HL-60 (cell line): ENCODE data around the gene WDFY4.

ENCODE experiments used
- DNase-seq, 2 experiments: peaks; one replicate each; pipeline ENCODE4 v3.0.0-alpha.2; 2010 to 2020; ENCODE audit warnings: low read depth in 1 of 2, low spot score in 1 of 2
- H3K27ac ChIP-seq: fragments of 250-450 bp; sonication (Bioruptor Pico); replicated peaks from 2 replicates; pipeline ENCODE4 v1.5.1; 2020; ENCODE audit warnings: mild to moderate bottlenecking, moderate library complexity
- H3K27me3 ChIP-seq: fragments of 250-450 bp; sonication (Bioruptor Pico); 2 replicates; pipeline ENCODE4 v1.5.1; 2021; ENCODE audit warnings: mild to moderate bottlenecking, moderate library complexity; ENCODE audit not compliant: insufficient read depth, poor library complexity, severe bottlenecking
- H3K4me3 ChIP-seq: replicated peaks from 2 replicates; pipeline ENCODE4 v1.5.1; 2011; ENCODE audit warnings: mild to moderate bottlenecking, control low read depth, low read length; ENCODE audit not compliant: insufficient read depth
- CTCF ChIP-seq: IDR thresholded peaks from one replicate; pipeline ENCODE4 v1.5.1; 2011; ENCODE audit warnings: low read length, control low read depth, inconsistent platforms; ENCODE audit not compliant: insufficient read depth
- GABPA ChIP-seq: IDR thresholded peaks from 2 replicates; pipeline ENCODE4 v1.6.1; 2012; ENCODE audit warnings: low read depth
- POLR2AphosphoS5 ChIP-seq: IDR thresholded peaks from 2 replicates; pipeline ENCODE4 v1.6.1; 2012; ENCODE audit warnings: low read depth
- SPI1 ChIP-seq: IDR thresholded peaks from 2 replicates; pipeline ENCODE4 v1.6.1; 2012; ENCODE audit warnings: low read depth, mild to moderate bottlenecking, borderline replicate concordance
- TF ChIP-seq, protein P1 (sequence below): IDR thresholded peaks from 2 replicates; pipeline ENCODE4 v1.6.1; 2012; ENCODE audit warnings: low read depth; ENCODE audit not compliant: insufficient replicate concordance

The WDFY4 gene

DNA sequence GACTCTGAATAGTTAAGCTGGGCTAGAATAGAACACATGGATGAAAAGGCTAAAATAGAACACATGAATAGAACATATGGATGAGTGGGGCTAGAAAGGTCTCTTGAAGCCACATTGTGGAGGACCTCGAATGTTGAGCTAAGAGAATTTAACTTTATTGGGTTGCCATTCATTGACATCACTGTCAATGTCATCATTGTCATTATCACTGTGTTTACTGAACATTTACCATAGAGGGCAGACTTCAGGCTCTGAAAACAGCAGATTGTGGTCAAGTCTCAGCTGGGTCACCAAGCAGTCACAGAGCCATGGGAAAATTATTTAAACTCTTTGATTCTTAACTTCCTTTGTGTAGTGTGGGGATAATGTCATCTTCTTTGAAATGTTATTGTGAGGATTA is 80.4 kb downstream of the WDFY4 start:
- TF ChIP-seq SPI1, result no peak
- no peak overlapping the region for H3K4me3 ChIP-seq
- no peak overlapping the region for H3K27ac ChIP-seq
- no peak for DNase-seq
- no peaks in the 10 kb centered on the region for H3K27me3 ChIP-seq

- no peak for DNase-seq
- Histone ChIP-seq H3K4me3 (no peak overlapping the region), H3K27me3 (no peaks in the 10 kb centered on the region), H3K27ac (no peak overlapping the region)
- TF ChIP-seq, protein P1, sequence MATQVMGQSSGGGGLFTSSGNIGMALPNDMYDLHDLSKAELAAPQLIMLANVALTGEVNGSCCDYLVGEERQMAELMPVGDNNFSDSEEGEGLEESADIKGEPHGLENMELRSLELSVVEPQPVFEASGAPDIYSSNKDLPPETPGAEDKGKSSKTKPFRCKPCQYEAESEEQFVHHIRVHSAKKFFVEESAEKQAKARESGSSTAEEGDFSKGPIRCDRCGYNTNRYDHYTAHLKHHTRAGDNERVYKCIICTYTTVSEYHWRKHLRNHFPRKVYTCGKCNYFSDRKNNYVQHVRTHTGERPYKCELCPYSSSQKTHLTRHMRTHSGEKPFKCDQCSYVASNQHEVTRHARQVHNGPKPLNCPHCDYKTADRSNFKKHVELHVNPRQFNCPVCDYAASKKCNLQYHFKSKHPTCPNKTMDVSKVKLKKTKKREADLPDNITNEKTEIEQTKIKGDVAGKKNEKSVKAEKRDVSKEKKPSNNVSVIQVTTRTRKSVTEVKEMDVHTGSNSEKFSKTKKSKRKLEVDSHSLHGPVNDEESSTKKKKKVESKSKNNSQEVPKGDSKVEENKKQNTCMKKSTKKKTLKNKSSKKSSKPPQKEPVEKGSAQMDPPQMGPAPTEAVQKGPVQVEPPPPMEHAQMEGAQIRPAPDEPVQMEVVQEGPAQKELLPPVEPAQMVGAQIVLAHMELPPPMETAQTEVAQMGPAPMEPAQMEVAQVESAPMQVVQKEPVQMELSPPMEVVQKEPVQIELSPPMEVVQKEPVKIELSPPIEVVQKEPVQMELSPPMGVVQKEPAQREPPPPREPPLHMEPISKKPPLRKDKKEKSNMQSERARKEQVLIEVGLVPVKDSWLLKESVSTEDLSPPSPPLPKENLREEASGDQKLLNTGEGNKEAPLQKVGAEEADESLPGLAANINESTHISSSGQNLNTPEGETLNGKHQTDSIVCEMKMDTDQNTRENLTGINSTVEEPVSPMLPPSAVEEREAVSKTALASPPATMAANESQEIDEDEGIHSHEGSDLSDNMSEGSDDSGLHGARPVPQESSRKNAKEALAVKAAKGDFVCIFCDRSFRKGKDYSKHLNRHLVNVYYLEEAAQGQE, result no peak
- TF ChIP-seq POLR2AphosphoS5 (no peak), SPI1 (no peak), CTCF (no peak), GABPA (no peak)
Measured at GRCh38 chr10:48765527-48765926, 80.9 kb downstream of the WDFY4 start.

DNA sequence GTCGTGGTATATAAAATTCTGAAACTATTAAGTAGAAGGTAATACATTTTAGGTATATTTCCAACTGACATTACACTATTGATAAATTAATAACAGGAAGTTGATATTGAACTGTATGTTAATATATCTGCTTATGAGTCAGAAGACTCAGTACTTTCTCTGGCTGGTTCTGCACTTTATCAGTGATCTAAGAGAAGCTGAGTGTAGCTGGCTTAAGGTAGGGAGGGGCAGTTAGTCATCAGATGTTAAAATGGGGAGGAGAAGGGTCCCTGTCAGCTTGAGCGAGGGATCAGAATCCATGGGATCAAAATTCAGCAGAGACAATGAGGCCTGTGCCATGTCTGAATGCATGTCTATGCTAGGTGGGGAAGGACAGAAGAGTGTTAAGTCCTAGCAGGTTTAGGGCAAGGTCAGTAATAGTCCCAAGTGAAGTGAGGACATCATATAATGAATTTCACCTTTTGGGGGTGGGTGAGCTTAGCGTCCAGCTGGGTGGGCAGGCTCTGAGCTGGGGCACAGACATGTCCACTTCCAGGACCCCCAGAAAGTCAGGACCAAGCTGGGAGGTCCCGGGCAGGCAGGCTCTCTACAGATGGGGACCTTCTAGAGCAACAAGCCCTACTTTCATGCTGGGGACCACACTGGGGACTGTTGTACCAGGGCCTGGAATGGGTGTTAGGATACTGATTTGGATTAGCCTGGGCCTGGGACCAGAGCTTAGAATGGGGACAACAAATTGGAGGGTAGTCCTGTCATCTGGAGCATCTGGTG is 82.9 kb downstream of the WDFY4 start:
- TF ChIP-seq SPI1 (no peak), POLR2AphosphoS5 (no peak), CTCF (no peak), GABPA (no peak)
- TF ChIP-seq, protein P1, result no peak

GRCh38 chr10:48768144-48768766 is 83.6 kb downstream of the WDFY4 start:
- no peak overlapping the region for H3K27ac ChIP-seq
- TF ChIP-seq, protein P1, result no peak
- TF ChIP-seq GABPA (no peak), POLR2AphosphoS5 (no peak), CTCF (no peak), SPI1 (no peak)
- H3K4me3 ChIP-seq, result no peak overlapping the region
- H3K27me3 ChIP-seq, result no peaks in the 10 kb centered on the region
- no peak for DNase-seq

More for the DNA sequence above, 82.9 kb downstream of the WDFY4 start:
- DNase-seq, result no peak
- Histone ChIP-seq H3K27me3 (no peaks in the 10 kb centered on the region), H3K27ac (no peak overlapping the region), H3K4me3 (no peak overlapping the region)
